ENCODE measurements around the gene DDX20. TPM values are rescaled to one million over a fixed set of nuclear protein-coding genes. Genes with fewer than 3 reads are reported as not detected.

The DDX20 gene
- total RNA-seq, 3 donors from 2014 or later: 14.1 to 28.0 (median 25.9) TPM

DNA sequence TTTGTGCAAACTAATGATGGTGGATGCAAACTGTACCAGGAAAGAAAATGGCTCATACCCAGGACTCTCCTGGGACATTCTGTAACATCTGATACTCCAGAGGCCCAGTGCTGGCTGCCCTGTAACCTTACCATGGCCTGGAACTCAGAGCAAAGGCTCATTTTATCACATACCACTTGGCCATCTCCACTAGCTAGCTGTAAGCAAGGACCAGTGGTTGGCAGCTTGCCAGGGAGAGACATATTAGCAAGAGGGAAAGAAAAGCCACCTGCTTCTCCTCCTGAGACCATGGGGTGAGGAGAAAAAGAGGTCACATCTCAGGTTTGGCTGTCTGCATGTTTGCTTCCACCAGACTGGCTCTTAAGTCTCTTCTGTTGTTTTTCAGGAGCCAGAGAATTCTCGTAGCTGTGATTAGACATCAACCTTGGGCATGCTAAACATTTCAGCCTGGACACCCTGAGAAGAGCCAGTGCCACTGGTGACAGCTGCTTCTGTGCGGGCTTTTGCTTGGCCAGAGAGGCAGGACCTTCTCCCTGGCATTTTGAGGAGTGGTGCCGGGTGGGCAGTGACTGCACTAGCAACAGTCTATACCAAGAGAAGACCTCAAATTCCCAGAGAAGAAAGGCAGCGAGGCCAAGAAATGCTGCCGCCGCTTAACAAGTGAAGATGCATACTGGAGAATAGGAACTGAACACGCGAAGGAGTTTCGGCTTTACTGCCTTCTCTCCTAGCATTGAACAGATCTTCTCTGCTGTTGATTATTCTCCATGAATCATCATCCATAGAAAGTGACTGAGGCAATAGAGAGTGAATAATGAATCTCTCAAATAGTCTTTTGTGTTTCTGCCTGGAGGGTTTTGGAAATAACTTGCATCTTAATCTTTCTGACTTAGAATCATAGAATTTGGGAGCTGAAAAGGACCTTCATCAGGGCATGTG lies 9.8 kb upstream of the DDX20 start:
- TF ChIP-seq POLR2AphosphoS5 (IDR thresholded peaks at IDR 0.05): no peak
- TF ChIP-seq, protein P1, sequence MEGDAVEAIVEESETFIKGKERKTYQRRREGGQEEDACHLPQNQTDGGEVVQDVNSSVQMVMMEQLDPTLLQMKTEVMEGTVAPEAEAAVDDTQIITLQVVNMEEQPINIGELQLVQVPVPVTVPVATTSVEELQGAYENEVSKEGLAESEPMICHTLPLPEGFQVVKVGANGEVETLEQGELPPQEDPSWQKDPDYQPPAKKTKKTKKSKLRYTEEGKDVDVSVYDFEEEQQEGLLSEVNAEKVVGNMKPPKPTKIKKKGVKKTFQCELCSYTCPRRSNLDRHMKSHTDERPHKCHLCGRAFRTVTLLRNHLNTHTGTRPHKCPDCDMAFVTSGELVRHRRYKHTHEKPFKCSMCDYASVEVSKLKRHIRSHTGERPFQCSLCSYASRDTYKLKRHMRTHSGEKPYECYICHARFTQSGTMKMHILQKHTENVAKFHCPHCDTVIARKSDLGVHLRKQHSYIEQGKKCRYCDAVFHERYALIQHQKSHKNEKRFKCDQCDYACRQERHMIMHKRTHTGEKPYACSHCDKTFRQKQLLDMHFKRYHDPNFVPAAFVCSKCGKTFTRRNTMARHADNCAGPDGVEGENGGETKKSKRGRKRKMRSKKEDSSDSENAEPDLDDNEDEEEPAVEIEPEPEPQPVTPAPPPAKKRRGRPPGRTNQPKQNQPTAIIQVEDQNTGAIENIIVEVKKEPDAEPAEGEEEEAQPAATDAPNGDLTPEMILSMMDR (IDR thresholded peaks at IDR 0.05): no peak
- no peaks in the 10 kb centered on the region for H3K27me3 ChIP-seq
- H3K4me3 ChIP-seq: no peak overlapping the region
- DNase-seq (ENCODE audit: low spot score in 2 of 2): no peak
- no peaks in the 10 kb centered on the region for H3K4me1 ChIP-seq
- no peak overlapping the region for H3K27ac ChIP-seq
- H3K9me3 ChIP-seq: no peaks in the 10 kb centered on the region
- intact Hi-C loops (cut with DNase I; ENCODE audit: low total_unique reads): no loop called here
- no peaks in the 10 kb centered on the region for H3K36me3 ChIP-seq

DNA sequence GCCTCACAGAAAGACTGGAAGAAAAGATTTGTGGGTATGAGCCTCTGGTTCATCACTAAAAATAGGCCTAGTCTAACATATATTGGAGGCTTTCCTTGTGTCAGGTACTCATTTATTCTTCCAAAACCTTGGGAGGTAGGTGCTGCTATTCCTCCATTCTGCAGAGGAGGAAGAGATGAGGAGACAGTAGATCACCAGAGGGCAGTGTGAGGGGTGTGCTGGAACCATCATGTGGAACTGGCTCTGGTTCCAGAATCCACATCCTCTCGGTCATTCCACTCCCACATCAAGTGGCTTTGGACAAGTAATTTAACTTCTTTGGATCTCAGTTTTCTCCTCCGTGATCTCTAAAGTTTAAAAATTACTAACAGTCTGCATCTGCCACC lies 9.1 kb upstream of the DDX20 start:
- H3K27ac ChIP-seq: no peak overlapping the region
- no peak overlapping the region for H3K4me3 ChIP-seq
- no peak for DNase-seq (ENCODE audit: low spot score in 2 of 2)
- H3K9me3 ChIP-seq: no peaks in the 10 kb centered on the region
- TF ChIP-seq POLR2A (IDR thresholded peaks at IDR 0.05) (no peak), POLR2AphosphoS5 (IDR thresholded peaks at IDR 0.05) (no peak)
- TF ChIP-seq, protein P1 (IDR thresholded peaks at IDR 0.05): no peak
- H3K4me1 ChIP-seq: no peaks in the 10 kb centered on the region
- intact Hi-C loops (cut with DNase I; ENCODE audit: low total_unique reads): no loop called here
- no peaks in the 10 kb centered on the region for H3K27me3 ChIP-seq
- H3K36me3 ChIP-seq: no peaks in the 10 kb centered on the region

DNA sequence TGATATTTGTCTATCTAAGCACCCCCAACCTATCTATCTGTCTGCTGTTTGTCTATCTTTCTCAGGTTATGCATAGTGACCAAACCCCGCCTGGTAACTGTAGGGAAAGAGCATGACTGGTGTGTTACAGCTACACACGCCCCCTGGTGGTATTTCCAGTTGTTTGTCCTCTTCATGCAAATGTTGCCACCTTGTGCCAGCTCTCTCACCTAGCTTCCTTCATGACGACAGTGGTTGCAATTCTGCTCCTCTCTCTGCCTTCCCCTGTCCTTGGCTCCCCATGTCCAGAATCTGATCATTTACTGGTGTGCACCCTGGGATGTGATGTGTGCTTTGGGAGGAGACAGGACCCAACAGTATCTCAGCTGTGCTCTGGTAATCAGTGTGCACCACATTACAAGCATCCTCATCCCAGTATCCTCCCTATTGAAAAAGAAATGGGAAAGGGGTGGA lies 8.4 kb upstream of the DDX20 start:
- intact Hi-C loops (cut with DNase I; ENCODE audit: low total_unique reads): no loop called here
- TF ChIP-seq POLR2A (IDR thresholded peaks at IDR 0.05) (no peak), POLR2AphosphoS5 (IDR thresholded peaks at IDR 0.05) (no peak)
- TF ChIP-seq, protein P1 (IDR thresholded peaks at IDR 0.05): peak in 1 of 3 donors; percentile 28
- H3K27me3 ChIP-seq: no peaks in the 10 kb centered on the region
- no peaks in the 10 kb centered on the region for H3K9me3 ChIP-seq
- DNase-seq (ENCODE audit: low spot score in 2 of 2): no peak
- H3K36me3 ChIP-seq: no peaks in the 10 kb centered on the region
- no peak overlapping the region for H3K27ac ChIP-seq
- no peak overlapping the region for H3K4me3 ChIP-seq
- H3K4me1 ChIP-seq: no peaks in the 10 kb centered on the region

DNA sequence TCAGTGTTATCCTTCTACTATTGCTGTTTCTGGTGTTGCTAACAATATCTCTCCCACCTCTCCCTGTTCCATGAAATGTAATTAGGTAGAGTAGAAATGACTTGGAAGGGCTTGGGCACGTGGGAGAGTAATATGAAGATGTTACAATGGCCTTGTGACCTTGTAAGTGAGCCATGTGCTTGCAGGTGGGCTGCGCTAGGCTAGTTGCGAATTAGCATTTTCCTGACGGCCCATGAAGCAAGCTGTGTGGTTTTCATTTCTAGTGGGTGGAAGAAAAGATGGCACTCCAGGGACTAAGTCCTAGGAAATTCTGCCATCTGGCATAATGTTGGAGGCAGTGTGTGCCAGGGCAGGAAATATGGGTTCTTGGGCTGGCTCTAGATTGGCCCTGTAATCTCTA lies 7.8 kb upstream of the DDX20 start:
- intact Hi-C loops (cut with DNase I; ENCODE audit: low total_unique reads): no loop called here
- Histone ChIP-seq H3K27me3 (no peaks in the 10 kb centered on the region), H3K27ac (no peak overlapping the region), H3K4me3 (no peak overlapping the region), H3K4me1 (no peaks in the 10 kb centered on the region), H3K9me3 (no peaks in the 10 kb centered on the region), H3K36me3 (no peaks in the 10 kb centered on the region)
- DNase-seq (ENCODE audit: low spot score in 2 of 2): no peak
- TF ChIP-seq POLR2AphosphoS5 (IDR thresholded peaks at IDR 0.05) (no peak), POLR2A (IDR thresholded peaks at IDR 0.05) (no peak)
- TF ChIP-seq, protein P1 (IDR thresholded peaks at IDR 0.05): no peak

DNA sequence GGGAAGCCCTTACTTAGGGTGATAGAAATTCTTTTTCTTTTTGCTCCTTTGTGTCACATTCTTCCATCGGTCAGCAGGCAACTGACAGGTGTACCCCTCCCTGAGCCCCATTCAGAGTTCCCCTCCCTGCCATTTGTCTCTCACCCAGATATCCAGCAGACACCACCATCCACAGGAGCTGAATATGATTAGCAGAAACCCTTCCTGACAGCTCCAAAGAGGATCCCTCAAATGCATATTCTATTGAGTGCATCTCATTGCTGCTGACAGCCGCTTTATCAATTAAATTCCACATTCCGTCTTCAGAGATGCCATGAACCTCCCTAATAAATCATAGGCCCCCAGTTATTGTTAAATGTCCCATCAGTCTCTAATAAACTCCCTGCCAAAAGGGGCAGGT lies 6.1 kb upstream of the DDX20 start:
- no peak for DNase-seq (ENCODE audit: low spot score in 2 of 2)
- Histone ChIP-seq H3K36me3 (no peaks in the 10 kb centered on the region), H3K4me1 (peaks cover 0 to 3% of the 10 kb centered on the region in 2 donors), H3K9me3 (no peaks in the 10 kb centered on the region), H3K27ac (no peak overlapping the region), H3K4me3 (no peak overlapping the region), H3K27me3 (no peaks in the 10 kb centered on the region)
- intact Hi-C loops (cut with DNase I; ENCODE audit: low total_unique reads): no loop called here
- no peak for TF ChIP-seq POLR2AphosphoS5 (IDR thresholded peaks at IDR 0.05)
- no peak for TF ChIP-seq POLR2A (IDR thresholded peaks at IDR 0.05)
- TF ChIP-seq, protein P1 (IDR thresholded peaks at IDR 0.05): no peak
